Prostate gland (tissue), 2 donors: Measurements from ENCODE around the gene PCDHGA5.

Experiments
- POLR2A ChIP-seq: fragments of 450-650 bp; IDR thresholded peaks from one replicate; pipeline ENCODE4 v1.6.1; 2016; ENCODE audit warnings: antibody characterized with exemption, mild to moderate bottlenecking
- TF ChIP-seq, protein P1 (sequence below), 4 experiments: fragments of 200-600 bp in 2 of 4; fragments of 450-650 bp in 2 of 4; sonication (generic) in 2 of 4; IDR thresholded peaks; 1 replicate in 3 of 4; 2 replicates in 1 of 4; pipeline ENCODE4 v1.5.1; 2016 to 2019; ENCODE audit warnings: antibody characterized with exemption in 4 of 4, mild to moderate bottlenecking in 2 of 4, moderate library complexity in 2 of 4

- TF ChIP-seq, protein P1, sequence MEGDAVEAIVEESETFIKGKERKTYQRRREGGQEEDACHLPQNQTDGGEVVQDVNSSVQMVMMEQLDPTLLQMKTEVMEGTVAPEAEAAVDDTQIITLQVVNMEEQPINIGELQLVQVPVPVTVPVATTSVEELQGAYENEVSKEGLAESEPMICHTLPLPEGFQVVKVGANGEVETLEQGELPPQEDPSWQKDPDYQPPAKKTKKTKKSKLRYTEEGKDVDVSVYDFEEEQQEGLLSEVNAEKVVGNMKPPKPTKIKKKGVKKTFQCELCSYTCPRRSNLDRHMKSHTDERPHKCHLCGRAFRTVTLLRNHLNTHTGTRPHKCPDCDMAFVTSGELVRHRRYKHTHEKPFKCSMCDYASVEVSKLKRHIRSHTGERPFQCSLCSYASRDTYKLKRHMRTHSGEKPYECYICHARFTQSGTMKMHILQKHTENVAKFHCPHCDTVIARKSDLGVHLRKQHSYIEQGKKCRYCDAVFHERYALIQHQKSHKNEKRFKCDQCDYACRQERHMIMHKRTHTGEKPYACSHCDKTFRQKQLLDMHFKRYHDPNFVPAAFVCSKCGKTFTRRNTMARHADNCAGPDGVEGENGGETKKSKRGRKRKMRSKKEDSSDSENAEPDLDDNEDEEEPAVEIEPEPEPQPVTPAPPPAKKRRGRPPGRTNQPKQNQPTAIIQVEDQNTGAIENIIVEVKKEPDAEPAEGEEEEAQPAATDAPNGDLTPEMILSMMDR (IDR thresholded peaks at IDR 0.05) = no peak
- TF ChIP-seq POLR2A = no peak
These were observed 45.8 kb downstream of the PCDHGA5 start for GRCh38 chr5:141409598-141410306.
